CD8-positive, alpha-beta memory T cell (primary cell): Measurements from ENCODE around the gene SDK1. TPM values are rescaled to one million over a fixed set of nuclear protein-coding genes. Genes with fewer than 3 reads are reported as not detected.

Experiments
- CTCF ChIA-PET: fragments of 350-600 bp; sonication (Branson Sonifier 250); formaldehyde crosslinking; loops from one replicate; lab custom pipeline; 2021; ENCODE audit warnings: antibody characterized with exemption; lab: Charles Lee
- POLR2A ChIA-PET: fragments of 350-600 bp; sonication (Branson Sonifier 250); formaldehyde crosslinking; loops from one replicate; lab custom pipeline; 2021; ENCODE audit warnings: antibody characterized with exemption; lab: Charles Lee
- DNase-seq, 5 donors: peaks; one replicate each; pipeline versions ENCODE4 v3.0.0 to v3.0.0-alpha.2; 2020 to 2022; ENCODE audit warnings: mixed read lengths in 1 of 5
- H3K27ac ChIP-seq: one replicate; pipeline ENCODE4 v1.7.0; 2013; ENCODE audit warnings: low read depth, mild to moderate bottlenecking, low read length, moderate library complexity
- H3K27me3 ChIP-seq: 2 replicates; pipeline ENCODE4 v1.7.0; 2013; ENCODE audit warnings: low read length, mild to moderate bottlenecking; ENCODE audit not compliant: insufficient read depth, poor library complexity, severe bottlenecking
- H3K36me3 ChIP-seq: 2 replicates; pipeline ENCODE4 v1.7.0; 2013; ENCODE audit warnings: mild to moderate bottlenecking, low read length, moderate library complexity; ENCODE audit not compliant: insufficient read depth
- H3K4me1 ChIP-seq: 2 replicates; pipeline ENCODE4 v1.7.0; 2013; ENCODE audit warnings: mild to moderate bottlenecking, low read length, moderate library complexity; ENCODE audit not compliant: insufficient read depth
- H3K4me3 ChIP-seq: 2 replicates; pipeline ENCODE4 v1.7.0; 2013; ENCODE audit warnings: mild to moderate bottlenecking, low read length
- H3K9me3 ChIP-seq: 2 replicates; pipeline ENCODE4 v1.7.0; 2013; ENCODE audit warnings: mild to moderate bottlenecking, low read length
- H3K27ac Mint-ChIP-seq, 8 donors: one replicate each; pipeline ENCODE4 v1.8.0; 2020 to 2021; ENCODE audit warnings: mixed read lengths in 8 of 8, mild to moderate bottlenecking in 6 of 8, inconsistent platforms in 3 of 8, moderate library complexity in 3 of 8
- H3K27me3 Mint-ChIP-seq, 2 donors: one replicate each; pipeline ENCODE4 v1.8.0; 2020 to 2021; ENCODE audit warnings: mixed read lengths in 2 of 2, mild to moderate bottlenecking in 1 of 2, moderate library complexity in 1 of 2
- H3K36me3 Mint-ChIP-seq, 3 donors: one replicate each; pipeline ENCODE4 v1.8.0; 2020 to 2021; ENCODE audit warnings: mixed read lengths in 3 of 3, inconsistent platforms in 1 of 3, mild to moderate bottlenecking in 1 of 3
- H3K4me1 Mint-ChIP-seq, 3 donors: one replicate each; pipeline ENCODE4 v1.8.0; 2020 to 2021; ENCODE audit warnings: mixed read lengths in 3 of 3, inconsistent platforms in 1 of 3, mild to moderate bottlenecking in 1 of 3
- H3K4me3 Mint-ChIP-seq, 7 donors: one replicate each; pipeline ENCODE4 v1.8.0; 2020 to 2021; ENCODE audit warnings: mixed read lengths in 7 of 7, mild to moderate bottlenecking in 6 of 7, moderate library complexity in 4 of 7, inconsistent platforms in 2 of 7
- H3K9me3 Mint-ChIP-seq, 5 donors: one replicate each; pipeline ENCODE4 v1.8.0; 2020 to 2022; ENCODE audit warnings: mixed read lengths in 5 of 5, mild to moderate bottlenecking in 3 of 5, moderate library complexity in 2 of 5, inconsistent platforms in 1 of 5
- polyA plus RNA-seq: library from polyadenylated mRNA; unstranded; fragments of 300-500 nt; fragmentation: Illumina TruSeq; gene quantifications from one replicate; pipeline ENCODE4 v1.2.3, GENCODE V29; 2021
- total RNA-seq, 2 experiments: library from RNA; stranded (reverse); gene quantifications; one replicate each; pipeline ENCODE4 v1.2.3, GENCODE V29; 2021

The SDK1 gene
- total and polyA plus RNA-seq, 3 experiments from 2014 or later: 0.04 TPM; not detected in 1

- Mint-ChIP-seq H3K27me3 (peaks cover 13 to 26% of the 10 kb centered on the region in 2 donors), H3K4me1 (no peaks in the 10 kb centered on the region), H3K9me3 (peaks cover 6 to 17% (median 12%) of the 10 kb centered on the region in 5 donors), H3K4me3 (no peak overlapping the region), H3K36me3 (peaks cover 0 to 8% (median 0%) of the 10 kb centered on the region in 3 donors), H3K27ac (no peak overlapping the region)
- H3K36me3 ChIP-seq: no peaks in the 10 kb centered on the region
- no peaks in the 10 kb centered on the region for H3K4me1 ChIP-seq
- no peak for DNase-seq
- no peak overlapping the region for H3K4me3 ChIP-seq
- no peak overlapping the region for H3K27ac ChIP-seq
- H3K9me3 ChIP-seq: no peaks in the 10 kb centered on the region
- POLR2A ChIA-PET: no interaction called here
- H3K27me3 ChIP-seq: no peaks in the 10 kb centered on the region
- CTCF ChIA-PET: no interaction called here
These were observed 329.0 kb downstream of the SDK1 start for GRCh38 chr7:3630081-3630480.

GRCh38 chr7:3634396-3634795, 333.3 kb downstream of the SDK1 start:
- Mint-ChIP-seq H3K4me3 (no peak overlapping the region), H3K27ac (no peak overlapping the region), H3K4me1 (no peaks in the 10 kb centered on the region), H3K9me3 (peaks cover 6 to 14% (median 10%) of the 10 kb centered on the region in 5 donors), H3K27me3 (peaks cover 12 to 33% of the 10 kb centered on the region in 2 donors), H3K36me3 (peaks cover 0 to 5% (median 0%) of the 10 kb centered on the region in 3 donors)
- Histone ChIP-seq H3K4me1 (no peaks in the 10 kb centered on the region), H3K9me3 (no peaks in the 10 kb centered on the region), H3K4me3 (no peak overlapping the region), H3K36me3 (no peaks in the 10 kb centered on the region), H3K27ac (no peak overlapping the region), H3K27me3 (no peaks in the 10 kb centered on the region)
- POLR2A ChIA-PET: no interaction called here
- CTCF ChIA-PET: no interaction called here
- DNase-seq: no peak

GRCh38 chr7:3636131-3636860, 335.2 kb downstream of the SDK1 start:
- POLR2A ChIA-PET: no interaction called here
- no peak overlapping the region for H3K27ac Mint-ChIP-seq

GRCh38 chr7:3639253-3639652, 338.2 kb downstream of the SDK1 start:
- Histone ChIP-seq H3K4me3 (no peak overlapping the region), H3K4me1 (no peaks in the 10 kb centered on the region), H3K27me3 (no peaks in the 10 kb centered on the region), H3K36me3 (no peaks in the 10 kb centered on the region), H3K27ac (no peak overlapping the region), H3K9me3 (no peaks in the 10 kb centered on the region)
- ChIA-PET POLR2A (no interaction called here), CTCF (no interaction called here)
- Mint-ChIP-seq H3K9me3 (no peaks in the 10 kb centered on the region), H3K4me3 (no peak overlapping the region), H3K27me3 (peaks cover 7 to 40% of the 10 kb centered on the region in 2 donors), H3K36me3 (no peaks in the 10 kb centered on the region), H3K4me1 (no peaks in the 10 kb centered on the region), H3K27ac (no peak overlapping the region)
- no peak for DNase-seq

More at GRCh38 chr7:3636131-3636860, 335.2 kb downstream of the SDK1 start:
- Mint-ChIP-seq H3K36me3 (no peaks in the 10 kb centered on the region), H3K27me3 (peaks cover 12 to 33% of the 10 kb centered on the region in 2 donors), H3K4me3 (no peak overlapping the region), H3K9me3 (peaks cover 0 to 5% (median under 1%) of the 10 kb centered on the region in 5 donors), H3K4me1 (no peaks in the 10 kb centered on the region)
- Histone ChIP-seq H3K27me3 (no peaks in the 10 kb centered on the region), H3K4me1 (no peaks in the 10 kb centered on the region), H3K27ac (no peak overlapping the region), H3K9me3 (no peaks in the 10 kb centered on the region), H3K36me3 (no peaks in the 10 kb centered on the region), H3K4me3 (no peak overlapping the region)
- CTCF ChIA-PET: no interaction called here
- no peak for DNase-seq

- H3K27ac Mint-ChIP-seq: no peak overlapping the region
- H3K4me1 Mint-ChIP-seq: no peaks in the 10 kb centered on the region
- Histone ChIP-seq H3K4me3 (no peak overlapping the region), H3K9me3 (no peaks in the 10 kb centered on the region), H3K36me3 (no peaks in the 10 kb centered on the region), H3K4me1 (no peaks in the 10 kb centered on the region), H3K27ac (no peak overlapping the region), H3K27me3 (no peaks in the 10 kb centered on the region)
- POLR2A ChIA-PET: no interaction called here
- DNase-seq: no peak
- no peaks in the 10 kb centered on the region for H3K9me3 Mint-ChIP-seq
- no peaks in the 10 kb centered on the region for H3K36me3 Mint-ChIP-seq
- H3K4me3 Mint-ChIP-seq: no peak overlapping the region
- peaks cover 1 to 23% of the 10 kb centered on the region in 2 donors for H3K27me3 Mint-ChIP-seq
- CTCF ChIA-PET: no interaction called here
These were observed 340.5 kb downstream of the SDK1 start for GRCh38 chr7:3641582-3641981.

GRCh38 chr7:3643091-3643490, 342.0 kb downstream of the SDK1 start:
- H3K4me3 ChIP-seq: no peak overlapping the region
- Mint-ChIP-seq H3K36me3 (no peaks in the 10 kb centered on the region), H3K27ac (peak overlapping the region in 1 of 8 donors; percentile 28), H3K4me1 (no peaks in the 10 kb centered on the region), H3K4me3 (no peak overlapping the region), H3K27me3 (peaks cover 1 to 8% of the 10 kb centered on the region in 2 donors), H3K9me3 (no peaks in the 10 kb centered on the region)
- CTCF ChIA-PET: no interaction called here
- DNase-seq: no peak
- no peaks in the 10 kb centered on the region for H3K36me3 ChIP-seq
- H3K9me3 ChIP-seq: no peaks in the 10 kb centered on the region
- POLR2A ChIA-PET: no interaction called here
- no peaks in the 10 kb centered on the region for H3K27me3 ChIP-seq
- H3K27ac ChIP-seq: no peak overlapping the region
- no peaks in the 10 kb centered on the region for H3K4me1 ChIP-seq

- Histone ChIP-seq H3K36me3 (no peaks in the 10 kb centered on the region), H3K27ac (no peak overlapping the region), H3K4me3 (no peak overlapping the region), H3K9me3 (no peaks in the 10 kb centered on the region), H3K27me3 (no peaks in the 10 kb centered on the region), H3K4me1 (no peaks in the 10 kb centered on the region)
- no peak overlapping the region for H3K4me3 Mint-ChIP-seq
- DNase-seq: no peak
- ChIA-PET POLR2A (no interaction called here), CTCF (no interaction called here)
- no peak overlapping the region for H3K27ac Mint-ChIP-seq
- no peaks in the 10 kb centered on the region for H3K4me1 Mint-ChIP-seq
- H3K27me3 Mint-ChIP-seq: peaks cover 8 to 18% of the 10 kb centered on the region in 2 donors
- H3K36me3 Mint-ChIP-seq: no peaks in the 10 kb centered on the region
- H3K9me3 Mint-ChIP-seq: no peaks in the 10 kb centered on the region
These were observed 347.2 kb downstream of the SDK1 start for GRCh38 chr7:3648276-3648675.

- Histone ChIP-seq H3K4me1 (no peaks in the 10 kb centered on the region), H3K4me3 (no peak overlapping the region), H3K27me3 (no peaks in the 10 kb centered on the region), H3K36me3 (no peaks in the 10 kb centered on the region), H3K27ac (no peak overlapping the region), H3K9me3 (no peaks in the 10 kb centered on the region)
- peaks cover 9 to 24% of the 10 kb centered on the region in 2 donors for H3K27me3 Mint-ChIP-seq
- no peaks in the 10 kb centered on the region for H3K4me1 Mint-ChIP-seq
- H3K4me3 Mint-ChIP-seq: no peak overlapping the region
- no peak overlapping the region for H3K27ac Mint-ChIP-seq
- H3K9me3 Mint-ChIP-seq: no peaks in the 10 kb centered on the region
- no peaks in the 10 kb centered on the region for H3K36me3 Mint-ChIP-seq
- ChIA-PET CTCF (no interaction called here), POLR2A (no interaction called here)
- no peak for DNase-seq
These were observed 348.2 kb downstream of the SDK1 start for GRCh38 chr7:3649250-3649649.
